Dermis microvascular lymphatic vessel endothelial cell (primary cell): Measurements from ENCODE around the gene BTNL3. TPM values are rescaled to one million over a fixed set of nuclear protein-coding genes. Genes with fewer than 3 reads are reported as not detected.

Experiments used
- DNase-seq, 2 donors: peaks; one replicate each; pipeline versions ENCODE4 v3.0.0 to v3.0.0-alpha.2; 2010; ENCODE audit warnings: low read depth in 2 of 2
- total RNA-seq: library from RNA; depleted of rRNA; stranded (reverse); fragments of >200 nt; gene quantifications from 2 replicates; pipeline ENCODE4 v1.2.1, GENCODE V29; 2014

Gene BTNL3
- total RNA-seq, 1 donor from 2014 or later, result not detected

- no peak for DNase-seq
Observed at GRCh38 chr5:181047288-181047687, 58.6 kb downstream of the BTNL3 start.

GRCh38 chr5:181047921-181048320, 59.3 kb downstream of the BTNL3 start:
- DNase-seq, result no peak

- no peak for DNase-seq
Observed at GRCh38 chr5:181050016-181050415, 61.4 kb downstream of the BTNL3 start.

GRCh38 chr5:181051841-181052671, 63.4 kb downstream of the BTNL3 start:
- no peak for DNase-seq

GRCh38 chr5:181052672-181053487, 64.2 kb downstream of the BTNL3 start:
- DNase-seq, result peak in 1 of 2 donors; percentile 7

- no peak for DNase-seq
Observed at GRCh38 chr5:181053488-181054121, 65.0 kb downstream of the BTNL3 start.

- no peak for DNase-seq
Observed at GRCh38 chr5:181054138-181054537, 65.5 kb downstream of the BTNL3 start.

- DNase-seq, result no peak
Observed at GRCh38 chr5:181054871-181055459, 66.3 kb downstream of the BTNL3 start.

Other genes starting within 250 kb of the BTNL3 start
- gene OR2Y1, start 248.8 kb upstream of the BTNL3 start, total RNA-seq, result not detected in 2 replicates
- 67.9 and 139 TPM in 2 replicates for gene MGAT1, start 186.0 kb upstream of the BTNL3 start, total RNA-seq
- gene ZFP62, start 127.6 kb upstream of the BTNL3 start, total RNA-seq, result 12.4 and 12.7 TPM in 2 replicates
- gene BTNL8, start 89.7 kb upstream of the BTNL3 start, total RNA-seq, result 0.13 TPM in 1 of 2 replicates, not detected in the other
- gene BTNL9, start 51.4 kb downstream of the BTNL3 start, total RNA-seq, result under 0.01 and 0.13 TPM in 2 replicates
- under 0.01 TPM in 1 of 2 replicates, not detected in the other for gene OR2V1, start 142.3 kb downstream of the BTNL3 start, total RNA-seq
- not detected in 2 replicates for gene OR2V2, start 158.7 kb downstream of the BTNL3 start, total RNA-seq
- 2.1 and 7.6 TPM in 2 replicates for gene TRIM7, start 216.3 kb downstream of the BTNL3 start, total RNA-seq
- 8.2 and 9.1 TPM in 2 replicates for gene TRIM41, start 234.4 kb downstream of the BTNL3 start, total RNA-seq